GM12872 (cell line): ENCODE measurements around the gene TLR10.

Experiments
- CTCF ChIP-seq: IDR thresholded peaks from 3 replicates; pipeline ENCODE4 v1.5.1; 2011; ENCODE audit warnings: low read depth, mild to moderate bottlenecking, low read length, moderate library complexity; ENCODE audit not compliant: insufficient read depth

TLR10 gene

GRCh38 chr4:38768968-38769394, 13.8 kb downstream of the TLR10 start:
- no peak for TF ChIP-seq CTCF

GRCh38 chr4:38765382-38765781, 17.4 kb downstream of the TLR10 start:
- TF ChIP-seq CTCF = no peak

- TF ChIP-seq CTCF = no peak
These were observed 18.5 kb downstream of the TLR10 start for GRCh38 chr4:38764277-38764676.

GRCh38 chr4:38762560-38762959, 20.2 kb downstream of the TLR10 start:
- TF ChIP-seq CTCF = no peak

GRCh38 chr4:38759790-38760122, 23.0 kb downstream of the TLR10 start:
- TF ChIP-seq CTCF = no peak

- TF ChIP-seq CTCF = peak; percentile 58
These were observed 23.5 kb downstream of the TLR10 start for GRCh38 chr4:38759113-38759789.

- TF ChIP-seq CTCF = peak; percentile 57
These were observed 24.7 kb downstream of the TLR10 start for GRCh38 chr4:38757945-38758600.
